GF-D8 (cell line): Measurements from ENCODE around the gene DENND11.

ENCODE experiments used
- DNase-seq: peaks from one replicate; lab custom pipeline; 2025; lab: John Stamatoyannopoulos, UW

DENND11 gene

GRCh38 chr7:141676618-141677017 lies 25.3 kb downstream of the DENND11 start:
- DNase-seq, result peak; percentile 27

GRCh38 chr7:141675436-141676215 lies 26.3 kb downstream of the DENND11 start:
- DNase-seq, result peak; percentile 47

GRCh38 chr7:141674702-141675101 lies 27.3 kb downstream of the DENND11 start:
- no peak for DNase-seq

DNA sequence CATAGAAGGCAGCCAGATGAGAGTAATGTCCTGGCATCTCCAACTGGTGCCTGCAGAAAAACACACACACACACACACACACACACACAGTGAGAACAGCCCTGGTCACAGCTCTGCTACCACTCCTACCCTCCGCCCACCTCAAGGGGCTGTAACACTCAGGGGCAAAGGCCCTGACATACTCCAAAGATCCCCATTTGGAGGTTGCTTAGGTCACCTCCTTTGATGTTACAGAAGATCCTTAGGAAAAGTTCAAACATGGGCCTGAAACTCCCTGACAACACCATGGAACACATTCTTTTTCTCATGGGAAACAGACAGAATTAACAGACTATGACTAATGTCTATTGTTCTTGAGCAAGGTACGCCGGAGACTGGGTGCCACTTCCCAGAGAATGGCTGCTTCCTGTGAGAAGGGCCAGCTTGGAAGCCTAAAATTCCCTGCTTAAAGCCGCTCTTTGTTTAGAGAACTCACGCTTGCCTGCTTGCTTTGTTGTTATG lies 27.7 kb downstream of the DENND11 start:
- DNase-seq, result no peak

DNA sequence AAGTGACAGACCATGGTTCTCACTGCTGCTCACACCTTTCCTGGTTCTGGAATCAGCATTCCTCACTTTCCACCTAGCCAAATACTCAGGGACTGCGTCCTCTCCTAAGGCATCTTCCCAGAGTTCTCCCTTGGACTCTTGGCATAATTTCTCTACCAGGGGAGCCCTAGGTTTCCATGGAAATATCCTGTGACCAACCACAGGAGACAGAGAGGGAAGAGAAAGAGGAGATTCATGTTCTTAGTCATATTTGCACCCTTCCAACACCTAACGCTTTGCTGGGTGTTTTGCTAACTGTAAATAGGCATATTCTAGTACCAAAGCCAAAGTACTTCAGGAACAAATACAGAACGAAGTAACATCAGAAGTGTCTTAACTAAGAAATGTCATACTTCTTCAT lies 28.6 kb downstream of the DENND11 start:
- DNase-seq, result no peak

DNA sequence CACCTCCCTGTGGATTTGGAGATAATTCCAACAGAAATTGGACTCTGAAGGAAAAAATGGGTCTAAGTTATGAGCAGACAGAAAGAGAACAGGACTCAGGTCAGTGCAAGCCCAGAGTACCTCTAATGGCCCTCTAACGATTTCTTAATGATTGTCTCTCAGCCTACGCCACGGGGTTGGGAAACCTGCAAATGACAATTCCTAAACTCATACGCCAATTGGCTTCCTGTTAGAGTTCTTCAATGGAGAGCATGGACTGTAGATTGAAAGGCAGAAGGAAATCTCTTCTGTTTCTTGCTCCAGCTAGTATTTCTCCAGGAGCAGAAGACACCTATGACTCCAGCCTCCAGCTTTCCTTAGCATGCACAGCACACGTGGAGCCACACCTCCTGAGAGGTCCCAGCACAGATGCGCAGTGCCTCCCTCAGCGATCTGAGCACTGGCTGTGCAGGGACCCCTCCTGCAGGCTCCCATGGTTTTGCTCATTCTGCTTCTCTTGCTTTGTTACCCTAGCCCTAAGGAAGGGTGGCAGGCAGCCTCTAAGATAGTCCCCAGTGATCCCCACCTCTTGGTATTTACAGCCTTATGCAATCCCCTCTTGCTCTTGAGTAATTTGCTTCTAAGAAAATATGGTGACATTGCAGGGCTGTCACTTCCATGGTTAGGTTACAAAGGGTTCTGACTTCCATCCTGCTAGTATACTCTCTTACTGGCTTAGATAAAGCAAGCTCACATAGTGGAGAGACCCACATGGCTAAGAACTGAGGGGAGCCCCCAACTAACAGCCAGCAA lies 30.1 kb downstream of the DENND11 start:
- DNase-seq, result peak; percentile 85

- no peak for DNase-seq
Measured at GRCh38 chr7:141668853-141669252, 33.1 kb downstream of the DENND11 start.

GRCh38 chr7:141666071-141666470 lies 35.9 kb downstream of the DENND11 start:
- no peak for DNase-seq

DNA sequence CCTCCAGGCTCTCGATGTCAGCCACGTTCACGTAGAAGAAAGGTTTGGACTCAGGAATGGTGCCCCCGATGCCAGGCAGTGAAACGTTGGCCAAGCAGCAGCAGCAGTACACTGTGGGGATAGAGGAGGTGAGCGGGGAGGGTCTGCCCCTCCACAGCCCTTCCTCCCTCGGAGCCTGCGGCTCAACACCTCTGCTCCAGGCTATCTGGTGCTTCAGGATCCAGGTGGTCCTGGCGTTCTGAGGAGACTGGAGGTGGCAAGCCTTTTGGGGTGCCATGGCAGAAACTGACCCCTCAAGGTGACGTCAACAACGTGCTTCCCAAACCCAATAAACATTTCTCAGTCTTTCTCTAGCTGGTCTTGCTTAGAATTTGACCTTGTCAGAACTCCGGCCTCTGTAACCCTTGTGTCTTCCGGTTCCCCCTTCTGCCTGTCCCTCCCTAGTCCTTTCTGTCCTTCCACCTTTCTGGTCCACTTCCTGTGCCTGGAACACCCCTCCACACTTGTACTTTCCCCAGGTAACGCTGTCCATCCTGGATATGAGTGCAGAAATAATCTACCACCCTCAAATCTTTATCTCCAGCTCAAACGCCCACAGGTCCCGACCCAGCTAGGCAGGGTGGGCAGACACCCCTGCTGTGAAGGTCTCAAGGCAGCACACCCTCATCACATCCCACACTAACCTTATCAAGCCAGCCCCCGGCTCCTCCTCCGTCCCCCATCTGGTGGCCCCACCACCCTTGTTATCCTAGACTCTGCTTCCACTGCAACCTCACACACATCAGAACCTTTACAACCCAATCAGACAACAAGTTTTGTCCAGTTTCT lies 36.5 kb downstream of the DENND11 start:
- DNase-seq, result no peak

DNA sequence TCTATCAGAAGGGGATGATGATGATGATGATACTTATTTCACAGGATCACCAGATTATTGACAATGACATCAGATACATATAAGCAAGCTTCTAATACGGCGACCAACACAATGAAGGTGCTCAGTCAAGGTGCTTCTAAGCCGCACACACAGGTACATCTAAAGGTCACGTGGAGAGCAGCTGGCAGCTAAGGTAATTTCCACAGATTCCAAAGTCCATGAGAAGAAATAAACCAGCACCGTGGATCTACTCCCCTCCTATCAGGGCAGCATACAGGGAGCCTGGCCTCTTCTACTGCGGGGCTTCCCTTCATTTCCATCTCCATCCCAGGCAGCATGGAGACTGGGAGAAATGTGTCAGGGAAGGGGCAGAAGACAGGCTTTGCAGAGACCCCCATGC lies 37.5 kb downstream of the DENND11 start:
- DNase-seq, result no peak

DNA sequence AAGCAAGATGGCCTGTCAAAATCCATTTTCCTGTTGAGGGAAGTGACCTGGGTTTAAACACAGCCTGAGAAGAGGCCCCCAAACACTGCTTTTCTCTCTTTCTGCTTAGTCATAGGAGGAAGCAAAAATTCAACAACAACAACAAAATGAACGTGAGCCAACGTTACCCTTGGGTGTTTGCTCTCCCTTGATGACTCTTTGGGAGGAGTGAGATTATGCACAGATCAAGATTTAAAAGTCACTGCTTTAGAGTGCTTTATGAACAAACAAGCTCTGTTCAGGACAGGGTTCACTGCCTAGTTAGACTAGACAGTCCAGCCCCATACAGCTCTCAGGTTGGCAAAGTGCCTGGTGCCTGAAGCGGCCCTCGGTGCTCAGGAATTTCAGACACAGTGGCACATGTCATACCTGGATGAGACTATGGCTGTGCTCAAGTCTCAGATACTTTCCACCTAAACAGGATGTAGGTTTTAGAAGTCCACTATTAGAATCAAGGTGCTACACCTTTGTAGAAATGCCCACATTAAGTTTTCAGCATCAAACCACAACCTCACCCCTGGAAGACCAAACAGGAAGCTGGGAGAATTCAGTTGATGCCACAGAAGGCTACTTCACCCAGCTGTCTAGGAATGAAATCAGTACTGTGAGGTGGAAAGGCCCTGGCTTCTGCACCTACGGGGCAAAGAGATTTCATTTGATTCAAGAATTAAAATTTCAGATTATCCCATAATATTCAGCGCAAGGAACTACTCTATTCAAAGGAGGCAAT lies 38.7 kb downstream of the DENND11 start:
- peak; percentile 43 for DNase-seq

DNA sequence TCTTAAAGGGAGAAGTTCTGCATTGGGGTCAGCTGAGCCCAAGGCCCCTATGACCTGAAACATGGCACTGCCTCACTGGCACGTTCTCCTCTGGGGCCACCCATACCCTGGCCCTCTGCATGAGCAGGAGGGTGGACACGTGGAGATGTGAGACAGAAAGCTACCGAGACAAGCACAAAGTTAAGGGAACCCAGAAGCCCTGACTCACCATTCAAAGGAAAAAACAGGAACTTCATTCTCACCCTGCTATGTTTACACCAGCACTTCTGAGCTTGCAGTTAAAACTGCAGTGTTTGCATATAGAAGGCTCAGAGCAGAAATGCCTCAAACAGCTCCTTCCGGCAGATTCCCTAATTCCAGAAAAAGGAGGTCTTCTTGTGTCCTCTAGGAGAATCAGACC lies 41.7 kb downstream of the DENND11 start:
- DNase-seq, result peak; percentile 80

GRCh38 chr7:141659501-141659900 lies 42.5 kb downstream of the DENND11 start:
- DNase-seq, result no peak

DNA sequence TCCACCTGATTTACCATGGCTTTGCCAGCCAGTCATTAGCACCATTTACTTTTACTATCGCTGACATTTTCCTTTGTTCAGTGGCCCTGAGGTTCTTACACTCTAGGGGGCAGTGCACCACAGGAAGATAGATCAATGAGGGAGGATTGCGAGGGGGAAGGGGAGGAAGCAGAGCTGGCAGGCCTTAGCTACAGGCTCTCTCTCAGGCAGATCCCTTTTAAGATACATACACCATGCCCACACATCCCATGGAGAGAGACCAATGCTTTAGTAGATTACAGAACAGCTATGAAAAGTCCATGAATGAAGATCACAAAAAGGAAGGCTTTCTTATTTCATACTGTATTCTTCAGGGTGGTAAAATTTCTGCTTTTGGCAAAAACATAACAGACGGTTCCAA lies 47.4 kb downstream of the DENND11 start:
- DNase-seq, result peak; percentile 68

GRCh38 chr7:141652691-141653090 lies 49.3 kb downstream of the DENND11 start:
- DNase-seq, result no peak
